Measurements from ENCODE around the gene NELFCD. TPM values are rescaled to one million over a fixed set of nuclear protein-coding genes. Genes with fewer than 3 reads are reported as not detected.
A peak's percentile ranks its signal among the peaks of the same experiment; 100 is the strongest.

The NELFCD gene
- polyA plus RNA-seq, 1 experiment: 79.6 TPM

- Histone ChIP-seq H3K27me3 (ENCODE audit: control insufficient read depth, insufficient read depth, low read length) (no peaks in the 10 kb centered on the region), H3K36me3 (ENCODE audit: control insufficient read depth, insufficient read depth, low read length) (no peaks in the 10 kb centered on the region), H3K4me3 (ENCODE audit: low read depth, low read length) (no peak overlapping the region)
- ChIA-PET POLR2A (no interaction called here), CTCF (no interaction called here)
- no peak for TF ChIP-seq CTCF (IDR thresholded peaks at IDR 0.05; ENCODE audit: insufficient read depth, low read depth, low read length)
- no peak for DNase-seq (ENCODE audit: low read depth)
These were observed 7.2 kb upstream of the NELFCD start for GRCh38 chr20:58973866-58974265.

- Histone ChIP-seq H3K4me3 (ENCODE audit: low read depth, low read length) (no peak overlapping the region), H3K27me3 (ENCODE audit: control insufficient read depth, insufficient read depth, low read length) (no peaks in the 10 kb centered on the region), H3K36me3 (ENCODE audit: control insufficient read depth, insufficient read depth, low read length) (no peaks in the 10 kb centered on the region)
- CTCF ChIA-PET: no interaction called here
- POLR2A ChIA-PET: no interaction called here
- DNase-seq (ENCODE audit: low read depth): no peak
- TF ChIP-seq CTCF (IDR thresholded peaks at IDR 0.05; ENCODE audit: insufficient read depth, low read depth, low read length): no peak
These were observed 5.7 kb upstream of the NELFCD start for GRCh38 chr20:58975353-58975752.

GRCh38 chr20:58976061-58976730 is 4.9 kb upstream of the NELFCD start:
- POLR2A ChIA-PET: no interaction called here
- no peak for DNase-seq (ENCODE audit: low read depth)
- CTCF ChIA-PET: interaction anchor here (0.7 to 2.5 kb wide), 2 partner anchors 33 to 106 kb away, joined by 3 to 7 read pairs; no protein-coding TSS in a partner anchor

GRCh38 chr20:58978351-58979190 is 2.5 kb upstream of the NELFCD start:
- DNase-seq (ENCODE audit: low read depth): no peak
- Histone ChIP-seq H3K36me3 (ENCODE audit: control insufficient read depth, insufficient read depth, low read length) (no peaks in the 10 kb centered on the region), H3K27me3 (ENCODE audit: control insufficient read depth, insufficient read depth, low read length) (no peaks in the 10 kb centered on the region), H3K4me3 (ENCODE audit: low read depth, low read length) (no peak overlapping the region)
- ChIA-PET POLR2A (no interaction called here), CTCF (interaction anchor here (0.7 to 2.5 kb wide), 2 partner anchors 71 to 108 kb away, joined by 3 to 7 read pairs; no protein-coding TSS in a partner anchor)
- no peak for TF ChIP-seq CTCF (IDR thresholded peaks at IDR 0.05; ENCODE audit: insufficient read depth, low read depth, low read length)

More at GRCh38 chr20:58976061-58976730, 4.9 kb upstream of the NELFCD start:
- TF ChIP-seq CTCF (IDR thresholded peaks at IDR 0.05; ENCODE audit: insufficient read depth, low read depth, low read length): no peak
- Histone ChIP-seq H3K36me3 (ENCODE audit: control insufficient read depth, insufficient read depth, low read length) (no peaks in the 10 kb centered on the region), H3K4me3 (ENCODE audit: low read depth, low read length) (no peak overlapping the region), H3K27me3 (ENCODE audit: control insufficient read depth, insufficient read depth, low read length) (no peaks in the 10 kb centered on the region)

GRCh38 chr20:58981628-58982364 is 740 bp downstream of the NELFCD start:
- DNase-seq (ENCODE audit: low read depth): no peak

More at GRCh38 chr20:58981628-58982364, 740 bp downstream of the NELFCD start:
- ChIA-PET POLR2A (no interaction called here), CTCF (interaction anchor here (0.6 to 1.1 kb wide), 2 partner anchors 106 to 112 kb away, joined by 3 to 6 read pairs; no protein-coding TSS in a partner anchor)
- Histone ChIP-seq H3K36me3 (ENCODE audit: control insufficient read depth, insufficient read depth, low read length) (peaks cover 3% of the 10 kb centered on the region; the same call in 1 of the 2 replicates), H3K4me3 (ENCODE audit: low read depth, low read length) (peak overlapping the region; percentile 70), H3K27me3 (ENCODE audit: control insufficient read depth, insufficient read depth, low read length) (no peaks in the 10 kb centered on the region)
- no peak for TF ChIP-seq CTCF (IDR thresholded peaks at IDR 0.05; ENCODE audit: insufficient read depth, low read depth, low read length)

Data from BJ (cell line).